DOHH2 (cell line): ENCODE measurements around the gene RP9.

Source experiments
- CTCF ChIP-seq: fragments of 200-600 bp; sonication (generic); IDR thresholded peaks from one replicate; pipeline ENCODE4 v1.5.1; 2014; ENCODE audit warnings: antibody characterized with exemption, mild to moderate bottlenecking, low read depth, low read length; ENCODE audit not compliant: poor library complexity, severe bottlenecking
- EZH2phosphoT487 ChIP-seq: fragments of 200-600 bp; sonication (generic); IDR thresholded peaks from 2 replicates; pipeline ENCODE4 v1.6.1; 2017; ENCODE audit warnings: borderline replicate concordance, mild to moderate bottlenecking, antibody characterized with exemption, low read length, moderate library complexity, mixed read lengths

GRCh38 chr7:33065981-33066380 lies 43.2 kb downstream of the RP9 start:
- no peak for TF ChIP-seq EZH2phosphoT487
- no peak for TF ChIP-seq CTCF
